Caco-2 (cell line): ENCODE measurements around the gene GPC5. TPM values are rescaled to one million over a fixed set of nuclear protein-coding genes. Genes with fewer than 3 reads are reported as not detected.

ENCODE experiments used
- BruUV-seq: library from RNA; stranded (reverse); fragments of 400-500 nt; replicated peaks from 2 replicates; lab custom pipeline; 2021; lab: Mats Ljungman, UMichigan
- CTCF ChIA-PET: fragments of 300-600 bp; sonication (Branson Sonifier 250); formaldehyde crosslinking; loops from one replicate; lab custom pipeline; 2022; ENCODE audit warnings: antibody characterized with exemption; lab: Charles Lee
- POLR2A ChIA-PET: fragments of 300-600 bp; sonication (Branson Sonifier 250); formaldehyde crosslinking; loops from one replicate; lab custom pipeline; 2022; ENCODE audit warnings: antibody characterized with exemption; lab: Charles Lee
- DNase-seq, 2 experiments: peaks; one replicate each; pipeline versions ENCODE4 v3.0.0 to v3.0.0-alpha.2; 2020 to 2022
- H3K27me3 ChIP-seq: replicated peaks from 2 replicates; pipeline ENCODE4 v1.6.0; 2011; ENCODE audit warnings: low read length; ENCODE audit not compliant: control insufficient read depth, insufficient read depth
- H3K36me3 ChIP-seq: 2 replicates; pipeline ENCODE4 v1.5.1; 2011; ENCODE audit warnings: low read length; ENCODE audit not compliant: control insufficient read depth, insufficient read depth
- H3K4me1 ChIP-seq: fragments of 250-450 bp; sonication (Bioruptor Pico); 2 replicates; pipeline ENCODE4 v1.5.1; 2020; ENCODE audit warnings: mild to moderate bottlenecking
- H3K4me3 ChIP-seq: 2 replicates; pipeline ENCODE4 v1.5.1; 2011; ENCODE audit warnings: low read depth, mild to moderate bottlenecking, control low read depth, low read length
- H3K9me3 ChIP-seq: fragments of 250-450 bp; sonication (Bioruptor Pico); 2 replicates; pipeline ENCODE4 v1.5.1; 2020; ENCODE audit warnings: mild to moderate bottlenecking, moderate library complexity
- H3K27ac Mint-ChIP-seq: one replicate; pipeline ENCODE4 v1.8.0; 2022; ENCODE audit warnings: mixed read lengths; ENCODE audit not compliant: unreplicated experiment
- H3K27me3 Mint-ChIP-seq: one replicate; pipeline ENCODE4 v1.8.0; 2022; ENCODE audit warnings: mixed read lengths; ENCODE audit not compliant: insufficient read depth, unreplicated experiment
- H3K36me3 Mint-ChIP-seq: one replicate; pipeline ENCODE4 v1.8.0; 2022; ENCODE audit warnings: mild to moderate bottlenecking, mixed read lengths; ENCODE audit not compliant: insufficient read depth, unreplicated experiment
- H3K4me1 Mint-ChIP-seq: one replicate; pipeline ENCODE4 v1.8.0; 2022; ENCODE audit warnings: low read depth, mixed read lengths; ENCODE audit not compliant: unreplicated experiment
- H3K4me3 Mint-ChIP-seq: one replicate; pipeline ENCODE4 v1.8.0; 2022; ENCODE audit warnings: mild to moderate bottlenecking, moderate library complexity, mixed read lengths; ENCODE audit not compliant: unreplicated experiment
- H3K9me3 Mint-ChIP-seq: one replicate; pipeline ENCODE4 v1.8.0; 2022; ENCODE audit warnings: mixed read lengths; ENCODE audit not compliant: unreplicated experiment
- intact Hi-C: fragments of 100-400 bp; cut with micrococcal nuclease; formaldehyde crosslinking; loops from one replicate; pipeline ENCODE4 v1.10.0; 2022; ENCODE audit not compliant: unreplicated experiment
- total RNA-seq: library from RNA; stranded (reverse); gene quantifications from 2 replicates; pipeline ENCODE4 v1.2.3, GENCODE V29; 2022
- TF ChIP-seq, protein P1 (sequence below), 2 experiments: fragments of 200-600 bp in 1 of 2; IDR thresholded peaks; 1 replicate in 1 of 2; 2 replicates in 1 of 2; pipeline versions ENCODE4 v1.5.1 to v1.8.0; 2011 to 2022; ENCODE audit warnings: antibody characterized with exemption in 1 of 2, control low read depth in 1 of 2, inconsistent platforms in 1 of 2, low read depth in 1 of 2, low read length in 1 of 2, mild to moderate bottlenecking in 1 of 2, moderate library complexity in 1 of 2; ENCODE audit not compliant: insufficient read depth in 1 of 2, severe bottlenecking in 1 of 2, unreplicated experiment in 1 of 2

GPC5 gene
- total RNA-seq, 1 experiment from 2014 or later: 4.1 TPM

- CTCF ChIA-PET: no interaction called here
- no peak overlapping the region for H3K27ac Mint-ChIP-seq
- TF ChIP-seq, protein P1, sequence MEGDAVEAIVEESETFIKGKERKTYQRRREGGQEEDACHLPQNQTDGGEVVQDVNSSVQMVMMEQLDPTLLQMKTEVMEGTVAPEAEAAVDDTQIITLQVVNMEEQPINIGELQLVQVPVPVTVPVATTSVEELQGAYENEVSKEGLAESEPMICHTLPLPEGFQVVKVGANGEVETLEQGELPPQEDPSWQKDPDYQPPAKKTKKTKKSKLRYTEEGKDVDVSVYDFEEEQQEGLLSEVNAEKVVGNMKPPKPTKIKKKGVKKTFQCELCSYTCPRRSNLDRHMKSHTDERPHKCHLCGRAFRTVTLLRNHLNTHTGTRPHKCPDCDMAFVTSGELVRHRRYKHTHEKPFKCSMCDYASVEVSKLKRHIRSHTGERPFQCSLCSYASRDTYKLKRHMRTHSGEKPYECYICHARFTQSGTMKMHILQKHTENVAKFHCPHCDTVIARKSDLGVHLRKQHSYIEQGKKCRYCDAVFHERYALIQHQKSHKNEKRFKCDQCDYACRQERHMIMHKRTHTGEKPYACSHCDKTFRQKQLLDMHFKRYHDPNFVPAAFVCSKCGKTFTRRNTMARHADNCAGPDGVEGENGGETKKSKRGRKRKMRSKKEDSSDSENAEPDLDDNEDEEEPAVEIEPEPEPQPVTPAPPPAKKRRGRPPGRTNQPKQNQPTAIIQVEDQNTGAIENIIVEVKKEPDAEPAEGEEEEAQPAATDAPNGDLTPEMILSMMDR (IDR thresholded peaks at IDR 0.05; ENCODE audit: insufficient read depth in 1 of 2, low read depth in 1 of 2, low read length in 1 of 2, severe bottlenecking in 1 of 2, unreplicated experiment in 1 of 2): no peak
- DNase-seq: no peak
- no peak overlapping the region for H3K4me3 Mint-ChIP-seq
- H3K4me1 ChIP-seq: no peaks in the 10 kb centered on the region
- intact Hi-C loops: no loop called here
- H3K36me3 Mint-ChIP-seq: no peaks in the 10 kb centered on the region
- H3K4me1 Mint-ChIP-seq: no peaks in the 10 kb centered on the region
- H3K36me3 ChIP-seq: no peaks in the 10 kb centered on the region
- no TSS peak for BruUV-seq
- H3K9me3 Mint-ChIP-seq: no peaks in the 10 kb centered on the region
- no peaks in the 10 kb centered on the region for H3K27me3 Mint-ChIP-seq
- H3K4me3 ChIP-seq: no peak overlapping the region
- POLR2A ChIA-PET: no interaction called here
- no peaks in the 10 kb centered on the region for H3K9me3 ChIP-seq
- H3K27me3 ChIP-seq: no peaks in the 10 kb centered on the region
Observed at GRCh38 chr13:92384410-92384809, 986.0 kb downstream of the GPC5 start.

- Histone ChIP-seq H3K9me3 (no peaks in the 10 kb centered on the region), H3K36me3 (no peaks in the 10 kb centered on the region), H3K4me1 (no peaks in the 10 kb centered on the region), H3K27me3 (no peaks in the 10 kb centered on the region), H3K4me3 (no peak overlapping the region)
- Mint-ChIP-seq H3K27ac (no peak overlapping the region), H3K36me3 (no peaks in the 10 kb centered on the region), H3K4me3 (no peak overlapping the region), H3K9me3 (no peaks in the 10 kb centered on the region), H3K27me3 (no peaks in the 10 kb centered on the region), H3K4me1 (no peaks in the 10 kb centered on the region)
- TF ChIP-seq, protein P1 (IDR thresholded peaks at IDR 0.05; ENCODE audit: insufficient read depth in 1 of 2, low read depth in 1 of 2, low read length in 1 of 2, severe bottlenecking in 1 of 2, unreplicated experiment in 1 of 2): no peak
- DNase-seq: no peak
- intact Hi-C loops: no loop called here
- ChIA-PET POLR2A (no interaction called here), CTCF (no interaction called here)
- BruUV-seq: no TSS peak
Observed at GRCh38 chr13:92387245-92387644, 988.8 kb downstream of the GPC5 start.

- Mint-ChIP-seq H3K27ac (no peak overlapping the region), H3K36me3 (no peaks in the 10 kb centered on the region), H3K27me3 (no peaks in the 10 kb centered on the region), H3K4me3 (no peak overlapping the region), H3K9me3 (no peaks in the 10 kb centered on the region), H3K4me1 (no peaks in the 10 kb centered on the region)
- ChIA-PET POLR2A (no interaction called here), CTCF (no interaction called here)
- BruUV-seq: no TSS peak
- no peaks in the 10 kb centered on the region for H3K9me3 ChIP-seq
- H3K36me3 ChIP-seq: no peaks in the 10 kb centered on the region
- TF ChIP-seq, protein P1 (IDR thresholded peaks at IDR 0.05; ENCODE audit: insufficient read depth in 1 of 2, low read depth in 1 of 2, low read length in 1 of 2, severe bottlenecking in 1 of 2, unreplicated experiment in 1 of 2): no peak
- intact Hi-C loops: loop anchor here (1.0 kb wide), 1 partner anchor 23 kb away; no protein-coding TSS in a partner anchor
- no peaks in the 10 kb centered on the region for H3K27me3 ChIP-seq
- H3K4me3 ChIP-seq: no peak overlapping the region
- DNase-seq: peak in 1 of 2 experiments; percentile 18
- no peaks in the 10 kb centered on the region for H3K4me1 ChIP-seq
Observed at GRCh38 chr13:92390217-92390616, 991.8 kb downstream of the GPC5 start.
